CD4-positive, alpha-beta T cell treated with Interleukin-17A for 4 hours (primary cell): ENCODE results near the gene CNTN4.
"Not testable (repeated sequence)": the region's sequence is repeated elsewhere in the genome, so short reads cannot be mapped to it uniquely, and the experiment has no call there.

ENCODE experiments used
- DNase-seq: peaks from one replicate; pipeline ENCODE4 v3.0.0-alpha.2; 2020; ENCODE audit warnings: mixed read lengths

CNTN4 gene

DNA sequence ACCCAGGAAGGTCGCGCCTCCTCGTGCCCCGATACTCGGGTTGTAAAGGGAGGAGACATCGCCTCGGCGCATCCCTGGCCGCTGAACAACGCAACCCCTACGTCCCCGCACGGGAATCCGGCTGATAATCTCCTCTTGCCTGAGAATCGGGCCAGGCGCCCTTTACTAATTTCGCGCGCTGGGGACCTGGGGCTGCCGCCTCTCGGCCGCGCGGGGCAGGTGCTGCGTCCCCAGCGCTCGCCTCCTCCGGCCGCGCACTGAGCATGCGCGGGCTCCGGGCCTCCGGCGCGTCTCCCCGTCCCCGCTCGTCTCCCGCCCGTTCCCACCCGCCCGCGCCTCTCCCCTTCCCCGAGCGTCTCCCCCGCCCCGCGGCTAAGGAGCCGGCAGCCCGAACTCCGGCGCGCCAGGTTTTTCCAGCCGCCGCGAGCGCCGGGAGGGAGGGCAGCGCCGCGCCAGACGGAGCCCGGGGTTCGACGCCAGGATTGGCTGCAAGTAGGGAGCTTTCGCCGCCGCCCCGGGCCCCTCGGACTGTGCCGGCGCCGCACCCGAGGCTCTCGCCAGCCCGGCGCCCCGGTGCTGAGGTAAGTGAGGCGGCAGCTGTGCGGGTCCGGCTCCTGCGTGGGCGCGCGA lies at the start of gene CNTN4:
Gene CNTN4, plus strand, starts transcription at position 469 of the 630 bp plus-strand sequence.
- DNase-seq: no peak

DNA sequence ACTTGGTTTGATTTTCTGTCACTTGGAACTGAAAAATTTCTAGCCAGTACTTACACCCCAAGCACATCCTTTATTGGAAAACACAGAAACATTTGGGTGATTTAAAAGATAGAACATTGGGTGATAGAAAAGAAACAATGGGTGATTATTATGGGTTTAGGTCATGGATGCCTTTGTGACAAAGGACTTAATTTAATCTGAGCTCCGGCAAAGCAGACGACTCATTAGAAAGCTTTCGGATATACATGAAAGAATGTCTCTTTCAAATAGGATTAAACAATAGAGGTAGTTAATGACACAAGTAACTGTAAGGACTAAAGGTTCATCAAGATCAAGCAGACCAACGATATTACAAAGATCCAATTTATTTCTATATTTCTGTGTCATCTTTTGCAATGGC lies 37.3 kb upstream of the CNTN4 start:
- DNase-seq: no peak

DNA sequence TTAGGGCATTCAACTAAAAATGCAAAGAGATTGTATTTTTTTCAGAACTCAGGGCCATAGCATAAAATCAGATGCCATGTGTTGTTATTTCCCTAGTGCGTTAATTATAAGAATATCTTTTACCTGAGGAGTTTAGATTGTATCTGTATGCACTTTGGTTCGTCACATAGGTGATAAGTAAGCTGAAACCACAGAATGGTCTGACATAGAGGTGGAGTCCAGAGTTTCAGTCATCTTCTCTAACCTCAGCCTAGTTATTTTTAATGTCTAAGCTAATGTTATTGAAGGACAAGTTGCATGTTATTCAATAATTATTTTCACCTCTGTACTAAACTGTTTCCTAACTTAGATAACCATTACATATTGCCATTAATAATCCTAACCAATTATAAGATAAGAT lies 27.1 kb upstream of the CNTN4 start:
- DNase-seq: no peak

DNA sequence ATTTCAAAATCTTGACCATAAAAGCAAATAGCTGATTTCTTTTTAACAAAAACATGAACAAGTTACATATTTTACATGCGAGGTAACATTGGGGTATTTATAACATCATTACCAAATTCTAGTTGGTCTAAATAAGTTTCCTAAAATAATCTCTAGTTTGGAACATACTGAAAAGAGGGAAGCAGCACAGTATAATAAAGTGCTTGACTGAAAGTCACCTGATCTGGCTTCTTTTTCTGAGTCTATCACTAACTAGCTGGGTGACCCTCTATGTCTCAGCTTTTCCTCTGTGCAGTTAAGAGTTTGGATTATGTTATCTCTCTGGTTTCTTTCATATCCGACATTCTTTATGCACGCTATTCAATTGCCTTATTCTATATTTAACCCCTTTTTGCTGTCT lies 19.8 kb upstream of the CNTN4 start:
- no peak for DNase-seq

DNA sequence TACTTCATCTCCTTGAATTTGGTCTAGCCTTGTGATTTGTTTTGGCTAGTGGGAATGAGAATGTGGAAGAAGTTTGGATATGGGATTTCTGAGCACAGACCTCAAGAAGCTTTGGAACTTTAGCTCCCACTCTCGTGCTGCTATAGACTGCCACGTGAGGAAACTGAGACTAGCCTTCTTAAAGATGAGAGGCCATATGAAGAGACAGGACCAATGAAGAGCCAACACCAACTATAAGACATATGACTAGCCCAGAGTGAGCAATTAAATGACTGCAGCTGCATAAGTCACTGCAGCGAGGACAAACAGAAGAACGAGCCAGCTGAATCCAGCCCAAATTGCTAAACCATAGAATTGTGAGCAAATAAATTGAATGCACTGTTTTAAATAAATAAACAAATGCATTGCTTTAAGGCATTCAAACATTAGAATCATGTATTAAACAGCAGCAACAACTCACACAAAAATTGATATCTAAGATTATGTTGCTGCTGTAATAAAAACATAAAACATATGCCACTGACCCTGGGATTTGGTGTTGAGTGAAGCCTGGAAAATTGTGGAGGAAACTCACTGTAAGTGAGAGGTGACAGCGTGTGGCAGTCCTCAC lies 15.7 kb upstream of the CNTN4 start:
- no peak for DNase-seq

DNA sequence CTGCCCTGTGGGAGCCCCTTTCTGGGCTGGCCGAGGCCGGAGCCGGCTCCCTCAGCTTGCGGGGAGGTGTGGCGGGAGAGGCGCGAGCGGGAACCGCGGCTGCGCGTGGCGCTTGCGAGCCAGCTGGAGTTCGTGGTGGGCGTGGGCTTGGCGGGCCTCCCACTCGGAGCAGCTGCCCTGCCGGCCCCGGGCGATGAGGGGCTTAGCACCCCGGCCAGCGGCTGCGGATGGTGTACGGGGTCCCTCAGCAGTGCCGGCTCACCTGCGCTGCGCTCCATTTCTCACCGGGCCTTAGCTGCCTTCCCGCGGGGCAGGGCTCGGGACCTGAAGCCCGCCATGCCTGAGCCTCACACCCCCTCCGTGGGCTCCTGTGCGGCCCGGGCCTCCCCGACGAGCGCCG lies 15.1 kb upstream of the CNTN4 start:
- not testable (repeated sequence) for DNase-seq

DNA sequence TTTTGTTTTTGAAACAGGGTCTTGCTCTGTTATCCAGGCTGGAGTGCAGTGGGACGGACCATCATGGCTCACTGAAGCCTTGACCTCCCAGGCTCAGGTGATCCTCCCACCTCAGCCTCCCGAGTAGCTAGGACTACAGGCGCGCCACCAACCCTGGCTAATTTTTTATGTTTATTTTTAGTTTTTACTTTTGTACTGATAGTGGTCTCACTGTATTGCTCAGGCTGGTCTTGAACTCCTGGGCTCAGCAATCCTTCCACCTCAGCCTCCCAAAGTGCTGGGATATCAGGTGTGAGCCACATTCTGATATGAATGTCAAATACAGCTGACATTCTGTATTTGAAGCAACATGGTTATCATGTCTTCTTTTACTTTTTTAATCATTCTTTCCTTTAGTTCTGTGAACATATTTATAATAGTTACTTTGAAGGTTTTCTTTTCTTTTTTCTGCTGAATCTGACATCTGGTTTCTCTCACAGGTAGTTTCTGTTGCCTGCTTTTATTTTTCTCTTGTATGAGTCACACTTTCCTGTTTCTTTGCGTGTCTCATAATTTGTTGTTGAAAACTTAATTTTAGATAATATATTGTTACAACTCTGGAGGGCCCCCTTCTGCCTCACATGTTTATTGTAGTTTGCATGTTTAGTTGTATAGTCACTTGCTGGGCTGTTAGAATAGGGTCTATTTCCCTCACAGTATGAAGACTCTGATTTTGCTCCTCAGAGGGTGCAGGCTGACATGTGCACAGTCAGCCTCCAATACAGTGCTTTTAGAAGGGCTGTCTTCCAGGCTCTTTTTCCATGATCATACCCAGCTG lies 8.4 kb upstream of the CNTN4 start:
- no peak for DNase-seq

DNA sequence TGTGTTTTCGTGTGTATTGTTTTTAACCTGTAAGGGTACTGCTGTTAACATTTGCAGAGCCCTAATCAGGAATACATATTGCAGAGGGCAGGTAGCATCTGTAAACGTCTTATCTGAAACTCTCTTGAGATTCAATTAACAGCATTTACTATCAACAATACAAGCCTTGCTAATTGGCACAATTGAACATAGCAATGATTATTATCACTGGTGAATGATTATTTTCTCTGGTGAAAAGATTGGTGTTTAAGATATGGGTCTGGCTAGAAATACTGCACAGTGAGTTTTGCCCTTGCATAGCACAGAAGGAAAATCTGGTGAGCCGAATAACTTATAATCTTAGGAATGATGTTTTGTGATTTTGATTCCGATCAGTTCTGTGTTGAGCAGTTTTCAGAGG lies 5.9 kb upstream of the CNTN4 start:
- no peak for DNase-seq

DNA sequence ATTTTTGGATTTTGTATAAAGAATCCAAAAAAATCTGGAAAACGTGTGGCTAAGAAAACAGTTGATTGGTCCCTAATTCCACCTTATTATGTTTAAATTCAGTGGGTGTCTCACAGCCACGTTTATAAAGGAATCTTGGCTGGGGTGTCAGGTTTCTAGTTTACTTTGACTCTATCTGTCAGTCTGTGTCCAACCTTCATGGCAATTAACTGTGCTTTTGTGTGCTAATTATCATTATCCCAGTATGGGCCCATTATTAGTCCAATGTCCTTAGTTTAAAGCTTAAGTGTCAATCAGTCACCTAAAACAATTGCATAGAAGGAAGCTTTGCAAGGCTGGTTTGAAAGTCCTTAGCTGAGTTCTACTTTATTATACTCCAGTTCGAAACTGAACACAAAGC lies 3.7 kb upstream of the CNTN4 start:
- no peak for DNase-seq

DNA sequence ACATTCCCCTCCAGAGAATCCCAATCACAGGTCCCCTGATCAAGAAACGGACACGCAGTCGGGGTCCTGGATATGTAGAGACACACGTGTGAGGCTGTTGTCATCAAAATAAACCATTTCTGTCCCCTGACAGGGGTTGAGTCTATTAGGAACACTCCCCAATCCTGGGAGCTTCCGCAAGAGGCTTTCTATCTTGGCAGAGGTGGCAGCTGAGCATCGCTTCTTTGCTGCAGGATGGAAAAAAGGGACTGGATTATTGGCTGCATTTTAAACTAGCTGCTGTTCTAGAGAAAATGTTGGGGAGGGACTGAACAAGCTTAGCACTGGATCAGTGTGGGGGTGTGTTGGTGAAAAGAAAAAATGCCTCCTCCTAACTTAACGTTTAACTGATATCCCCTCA lies 2.5 kb upstream of the CNTN4 start:
- DNase-seq: no peak

DNA sequence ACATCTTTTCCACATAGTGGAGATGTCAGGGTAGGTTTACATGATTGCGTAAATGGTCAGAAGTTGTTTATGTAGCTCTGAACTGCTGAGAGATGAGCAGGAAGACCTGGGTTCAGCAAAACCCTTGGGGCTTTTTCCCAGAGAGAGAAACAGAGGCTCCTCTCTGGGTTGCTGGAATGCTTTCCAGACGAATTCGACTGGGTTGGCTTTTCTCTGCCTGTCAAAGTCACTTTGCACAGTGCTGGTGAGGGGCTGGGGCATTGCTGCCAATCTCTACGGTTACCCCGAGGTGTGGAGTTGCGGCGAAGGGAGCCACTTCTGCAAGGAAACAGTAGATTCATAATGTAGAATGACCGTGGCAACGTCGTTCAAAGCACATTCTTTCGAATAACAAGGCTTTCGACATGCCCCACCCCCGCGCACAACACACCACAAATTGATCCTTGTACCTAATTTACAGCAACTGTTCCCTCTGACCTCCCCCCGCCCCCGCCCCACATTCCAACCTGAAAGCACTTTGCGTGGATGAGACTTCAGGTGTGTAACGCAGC lies 950 bp upstream of the CNTN4 start:
- no peak for DNase-seq

DNA sequence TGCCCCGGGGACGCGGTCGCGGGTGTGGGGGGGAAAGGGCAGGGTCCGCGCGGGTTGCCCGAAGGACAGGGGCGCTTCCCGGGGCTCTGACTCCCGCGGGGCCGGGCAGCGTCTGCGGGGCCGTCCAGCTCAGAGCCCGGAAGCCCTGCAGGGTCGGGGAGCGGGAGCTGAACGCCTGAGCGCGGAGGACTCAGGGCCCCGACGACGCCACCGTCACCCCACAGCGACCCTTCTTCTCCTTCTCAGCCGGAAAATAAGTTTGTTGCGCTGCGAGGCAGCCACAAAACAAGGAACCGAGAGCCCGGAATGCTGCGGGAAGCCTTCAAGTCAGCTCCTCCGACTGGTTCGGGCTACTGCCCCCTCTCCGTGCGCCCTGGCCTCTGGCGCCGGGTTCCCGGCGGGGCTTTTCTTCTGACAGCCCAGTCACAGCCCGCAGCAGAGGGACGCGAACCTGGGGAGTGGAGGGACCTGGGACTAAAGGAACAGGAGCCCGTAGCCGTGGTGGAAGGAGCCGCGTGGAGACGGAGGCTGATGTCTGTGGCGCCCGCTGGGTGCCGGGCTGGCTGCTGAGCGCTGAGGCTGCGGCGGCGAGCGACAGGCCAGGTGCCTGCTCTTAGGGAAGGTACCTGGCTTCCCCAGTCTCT lies 484 bp downstream of the CNTN4 start:
- DNase-seq: no peak

DNA sequence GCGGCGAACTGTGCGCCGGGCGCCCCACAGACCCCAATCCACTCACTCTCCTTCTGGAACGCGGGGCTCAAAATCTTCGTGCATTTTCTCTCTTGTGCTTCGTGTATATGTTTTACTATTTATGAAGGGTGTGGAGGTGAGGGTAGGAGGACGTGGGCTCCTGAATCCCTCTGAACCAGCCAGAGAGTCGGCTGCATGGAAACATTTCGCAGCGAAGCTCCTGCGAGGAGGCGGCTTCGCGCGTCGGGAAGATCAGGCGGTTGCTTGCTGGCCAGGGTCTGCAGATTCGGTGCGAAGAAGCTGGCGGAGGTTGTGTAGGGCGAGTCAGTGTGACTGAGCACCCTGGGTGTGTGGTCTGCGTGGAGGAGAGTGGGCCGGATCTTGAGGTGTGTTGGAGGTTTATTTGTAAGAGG lies 1.1 kb downstream of the CNTN4 start:
- DNase-seq: no peak

DNA sequence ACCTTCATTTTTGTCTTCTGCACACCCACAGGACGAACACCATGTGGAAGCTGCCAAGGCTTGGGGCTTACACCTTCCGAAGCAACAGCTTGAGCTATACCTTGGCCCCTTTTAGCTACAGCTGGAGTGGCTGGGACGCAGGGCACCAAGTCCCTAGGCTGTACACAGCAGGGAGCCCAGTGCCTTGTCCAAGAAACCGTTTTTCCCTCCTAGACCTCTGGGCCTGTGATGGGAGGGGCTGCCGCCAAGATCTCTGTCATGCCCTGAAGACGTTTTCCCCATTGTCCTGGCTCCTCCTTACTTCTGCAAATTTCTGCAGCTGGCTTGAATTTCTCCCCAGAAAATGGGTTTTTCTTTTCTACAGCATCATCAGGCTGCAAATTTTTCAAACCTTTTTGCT lies 7.8 kb downstream of the CNTN4 start:
- DNase-seq: no peak

DNA sequence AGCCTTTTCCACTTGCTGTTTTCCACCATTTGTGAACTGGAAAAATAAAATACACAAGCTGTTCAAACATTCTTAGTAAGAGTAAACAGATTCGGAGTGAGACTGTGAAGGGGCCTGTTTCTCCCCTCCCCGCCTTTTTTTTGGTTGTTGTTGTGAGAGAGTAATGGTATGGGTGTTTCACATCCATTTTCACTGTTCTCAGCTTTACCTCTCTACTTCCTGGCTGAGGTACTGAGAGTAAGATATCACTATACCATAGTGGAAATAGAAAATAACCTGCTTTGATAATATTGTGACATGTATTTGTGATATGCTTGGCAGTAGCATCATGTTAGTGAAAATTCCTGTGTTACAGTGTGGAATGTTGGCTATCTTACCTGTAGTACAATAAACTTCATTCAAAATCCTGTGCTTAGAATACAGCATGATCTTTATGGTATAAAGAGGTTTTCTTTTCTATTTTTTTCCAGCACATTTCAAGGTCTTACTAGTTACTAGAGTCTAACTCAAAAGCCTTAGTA lies 12.0 kb downstream of the CNTN4 start:
- DNase-seq: no peak

DNA sequence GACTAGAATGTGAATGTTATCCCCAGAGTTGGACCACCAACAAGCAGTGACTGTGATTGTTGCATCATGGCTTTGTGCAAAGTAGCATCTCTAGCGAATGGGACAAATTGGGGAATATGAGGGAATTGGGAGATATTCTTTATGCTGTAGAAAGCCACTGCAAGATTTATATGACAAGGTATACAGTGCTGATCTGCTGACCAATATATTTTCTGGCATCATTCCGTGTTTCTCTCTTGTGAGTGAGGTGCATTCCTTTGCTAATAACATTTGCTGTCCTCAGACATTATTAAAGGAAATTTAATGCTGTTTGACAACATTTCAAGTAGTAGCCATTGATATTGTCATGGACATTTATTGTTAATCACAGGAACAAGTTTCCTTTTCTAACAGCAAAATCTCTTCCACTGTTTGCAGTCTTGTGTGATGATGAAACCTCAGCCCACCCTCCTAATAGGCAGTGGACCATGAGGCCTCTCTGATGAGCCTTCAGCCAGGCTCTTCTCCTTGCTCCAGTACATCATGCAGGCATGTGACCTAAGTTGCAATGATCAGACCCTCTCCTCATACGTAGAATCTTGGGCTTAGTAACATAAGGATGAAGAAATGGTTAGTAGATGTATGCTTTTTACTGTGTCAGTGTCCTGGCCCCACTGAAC lies 16.1 kb downstream of the CNTN4 start:
- DNase-seq: no peak

DNA sequence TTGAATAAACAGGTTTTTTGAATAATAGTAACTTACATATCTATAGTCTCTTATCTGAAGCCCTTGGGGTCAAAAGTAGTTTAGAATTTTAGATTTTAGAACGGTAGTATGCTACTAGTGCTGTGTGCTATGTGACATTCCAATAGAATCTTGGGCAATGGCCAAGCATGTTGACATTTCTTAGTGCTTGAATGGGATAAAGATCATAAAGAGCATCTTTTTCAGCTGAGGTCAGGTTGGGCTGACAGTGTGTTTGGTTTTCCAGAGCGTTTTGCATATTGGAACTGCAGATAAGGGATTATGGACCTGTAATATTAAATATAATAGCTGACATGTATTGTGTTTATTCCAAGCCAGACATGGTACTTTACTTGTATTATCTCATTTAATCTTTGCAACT lies 32.1 kb downstream of the CNTN4 start:
- no peak for DNase-seq

DNA sequence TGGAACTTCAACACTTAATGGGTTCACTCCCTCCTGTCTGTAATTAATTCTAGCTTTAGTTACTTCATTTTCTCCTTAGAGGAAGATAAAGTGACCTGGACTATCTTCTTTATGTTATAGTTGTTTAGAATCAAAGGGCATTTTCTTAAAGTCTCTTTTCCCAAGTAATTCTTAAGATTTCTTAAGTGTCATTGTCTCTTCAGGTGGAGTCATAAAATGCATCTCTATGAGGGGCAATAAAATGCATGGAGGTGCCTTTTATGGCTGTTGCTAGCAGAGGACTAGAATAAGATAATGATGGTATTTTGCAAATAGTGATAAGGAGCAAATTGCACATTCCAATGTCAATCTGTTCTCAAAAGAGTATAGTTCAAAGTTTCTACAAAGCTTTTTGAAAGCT lies 34.5 kb downstream of the CNTN4 start:
- no peak for DNase-seq

DNA sequence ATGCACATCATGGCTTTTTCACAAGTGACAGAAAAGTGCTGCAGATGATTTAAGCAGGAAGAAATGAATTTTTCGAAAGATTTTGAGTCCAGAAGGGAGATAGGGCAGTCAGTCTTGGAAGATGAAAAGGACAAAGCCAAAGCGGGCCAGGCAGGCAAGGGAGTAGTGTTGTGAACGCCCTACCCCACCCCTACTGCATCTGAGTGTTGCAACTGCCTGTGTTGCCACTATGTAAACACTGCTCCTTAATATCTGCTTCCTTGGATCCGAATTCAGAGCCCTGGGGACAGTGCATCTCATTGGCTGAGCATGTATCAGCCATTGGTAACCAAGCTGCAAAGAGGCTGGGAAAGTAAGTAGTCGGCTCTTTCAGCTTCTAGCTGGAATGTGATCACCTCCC lies 39.0 kb downstream of the CNTN4 start:
- DNase-seq: no peak

DNA sequence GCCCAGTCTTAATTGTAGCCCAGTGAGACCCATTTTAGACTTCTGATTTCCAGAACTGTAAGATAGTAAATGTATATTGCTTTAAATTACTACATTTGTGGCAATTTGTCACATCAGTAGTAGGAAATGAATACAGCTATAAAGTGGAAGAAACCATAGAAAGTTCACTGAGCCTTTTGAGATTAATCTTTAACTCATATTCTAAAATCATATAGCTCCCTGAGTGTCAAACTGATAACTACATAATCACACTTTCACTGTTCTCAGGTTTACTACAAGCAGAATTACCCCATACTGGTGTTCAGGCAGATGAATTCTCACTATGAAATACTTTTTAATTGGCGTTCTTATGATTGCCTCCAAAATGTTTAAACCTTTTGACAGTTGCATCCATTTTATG lies 42.8 kb downstream of the CNTN4 start:
- DNase-seq: no peak

DNA sequence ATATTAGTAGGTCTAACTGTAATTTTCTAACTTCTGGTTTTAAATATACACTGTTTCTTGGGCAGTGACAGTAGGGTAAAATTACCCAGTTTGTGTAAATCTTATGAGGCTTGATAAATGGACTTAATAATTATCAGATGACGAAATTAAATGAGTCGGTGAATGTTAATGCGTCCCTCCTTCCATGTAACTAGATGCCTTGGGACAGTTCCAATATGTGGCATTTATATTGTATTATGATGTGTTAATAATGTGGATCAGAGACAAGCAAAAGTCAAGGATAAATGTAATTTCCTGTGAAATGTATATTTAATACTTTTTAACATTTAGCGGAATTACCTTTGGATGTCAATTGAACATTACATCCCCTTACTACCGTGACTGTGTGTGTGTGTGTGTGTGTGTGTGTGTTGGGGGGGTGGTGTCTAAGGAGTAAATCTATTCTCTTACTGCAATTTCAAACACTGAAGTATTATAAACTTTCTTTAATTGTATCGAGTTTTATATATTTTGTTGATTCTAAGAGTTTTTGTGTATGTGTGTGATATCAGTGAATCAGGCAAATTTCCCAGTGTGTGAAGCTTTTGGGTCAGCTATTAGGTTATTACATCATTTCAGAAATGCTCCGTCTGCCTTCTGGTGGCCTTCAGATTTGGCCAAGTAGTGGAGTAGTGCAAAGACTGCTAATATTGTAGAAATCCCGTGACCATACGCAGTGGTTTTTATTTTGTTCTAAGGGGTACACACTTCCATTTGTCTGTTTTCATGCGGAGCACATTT lies 50.1 kb downstream of the CNTN4 start:
- DNase-seq: no peak

DNA sequence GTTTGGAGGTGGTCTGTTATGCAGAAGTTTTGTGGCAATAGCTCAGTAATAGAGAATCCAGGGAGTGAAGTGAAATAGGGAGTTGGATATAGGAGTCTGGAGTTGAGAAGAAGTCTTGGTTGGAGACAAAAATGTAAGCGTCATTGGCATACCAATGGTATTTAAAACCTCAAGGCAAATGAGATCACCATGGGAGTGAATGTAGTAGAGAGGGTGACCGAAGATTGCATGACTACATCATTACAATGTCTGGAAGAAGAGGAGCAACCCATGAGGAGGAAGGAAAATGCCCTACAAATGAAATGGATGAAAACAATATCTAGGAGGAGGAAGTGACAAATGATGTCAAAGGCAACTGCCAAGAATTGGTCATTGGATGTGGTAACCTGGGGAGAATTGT lies 54.4 kb downstream of the CNTN4 start:
- DNase-seq: no peak
